GM23338 (cell line): ENCODE data around the gene FAM171A1. TPM values are rescaled to one million over a fixed set of nuclear protein-coding genes. Genes with fewer than 3 reads are reported as not detected.

Experiments used
- ATAC-seq: fragments of 200-7000 bp; cut with Tn5 transposase; 3 replicates; pipeline ENCODE4 v1.9.1; 2020
- DNase-seq: peaks from one replicate; pipeline ENCODE4 v3.0.0-alpha.2; 2015; ENCODE audit warnings: low spot score
- H2AFZ ChIP-seq: fragments of 200-600 bp; sonication (generic); 2 replicates; pipeline ENCODE4 v1.8.0; 2016; ENCODE audit warnings: antibody characterized with exemption, mild to moderate bottlenecking, moderate library complexity
- H3F3A ChIP-seq: fragments of 200-600 bp; sonication (generic); replicated peaks from 2 replicates; pipeline ENCODE4 v1.8.0; 2017; ENCODE audit warnings: antibody characterized with exemption, mixed run types, low read depth
- H3K27ac ChIP-seq: fragments of 200-600 bp; sonication (generic); 2 replicates; pipeline ENCODE4 v1.6.1; 2016; ENCODE audit warnings: low read depth
- H3K27me3 ChIP-seq: fragments of 200-600 bp; sonication (generic); 2 replicates; pipeline ENCODE4 v1.8.0; 2016; ENCODE audit warnings: mild to moderate bottlenecking, mixed run types, moderate library complexity; ENCODE audit not compliant: insufficient read depth
- H3K36me3 ChIP-seq: fragments of 200-600 bp; sonication (generic); 2 replicates; pipeline ENCODE4 v1.8.0; 2016; ENCODE audit warnings: mild to moderate bottlenecking; ENCODE audit not compliant: insufficient read depth
- H3K4me1 ChIP-seq: fragments of 200-600 bp; sonication (generic); 2 replicates; pipeline ENCODE4 v1.8.0; 2016; ENCODE audit warnings: mild to moderate bottlenecking, moderate library complexity; ENCODE audit not compliant: insufficient read depth
- H3K4me2 ChIP-seq: fragments of 200-600 bp; sonication (generic); 2 replicates; pipeline ENCODE4 v1.7.1; 2017; ENCODE audit warnings: mixed run types
- H3K4me3 ChIP-seq: fragments of 200-600 bp; sonication (generic); 2 replicates; pipeline ENCODE4 v1.6.1; 2016; ENCODE audit warnings: mixed run types
- H3K79me2 ChIP-seq: fragments of 200-600 bp; sonication (generic); replicated peaks from 2 replicates; pipeline ENCODE4 v1.8.0; 2017; ENCODE audit warnings: mild to moderate bottlenecking; ENCODE audit not compliant: insufficient read depth
- H3K9me2 ChIP-seq: fragments of 200-600 bp; sonication (generic); 2 replicates; pipeline ENCODE4 v1.8.0; 2017; ENCODE audit not compliant: insufficient read depth
- H4K20me1 ChIP-seq: fragments of 200-600 bp; sonication (generic); replicated peaks from 2 replicates; pipeline ENCODE4 v1.8.0; 2017; ENCODE audit warnings: mild to moderate bottlenecking; ENCODE audit not compliant: insufficient read depth
- H3K27ac Mint-ChIP-seq: 2 replicates; pipeline ENCODE4 v1.8.0; 2020; ENCODE audit warnings: inconsistent platforms, mild to moderate bottlenecking, moderate library complexity, mixed read lengths
- H3K27me3 Mint-ChIP-seq: 3 replicates; pipeline ENCODE4 v1.8.0; 2022; ENCODE audit warnings: low read depth, mild to moderate bottlenecking, moderate library complexity, mixed read lengths, inconsistent platforms; ENCODE audit not compliant: insufficient read depth, poor library complexity
- H3K36me3 Mint-ChIP-seq: 3 replicates; pipeline ENCODE4 v1.8.0; 2021; ENCODE audit warnings: low read depth, mild to moderate bottlenecking, inconsistent platforms, moderate library complexity, mixed read lengths
- H3K4me1 Mint-ChIP-seq: 3 replicates; pipeline ENCODE4 v1.8.0; 2020; ENCODE audit warnings: mild to moderate bottlenecking, inconsistent platforms, mixed read lengths
- H3K4me3 Mint-ChIP-seq: 3 replicates; pipeline ENCODE4 v1.8.0; 2021; ENCODE audit warnings: moderate library complexity, mild to moderate bottlenecking, inconsistent platforms, mixed read lengths
- H3K9me3 Mint-ChIP-seq: 3 replicates; pipeline ENCODE4 v1.8.0; 2020; ENCODE audit warnings: moderate library complexity, mild to moderate bottlenecking, inconsistent platforms, mixed read lengths
- EZH2 ChIP-seq: fragments of 200-600 bp; sonication (generic); IDR thresholded peaks from one replicate; pipeline ENCODE4 v1.8.0; 2017; ENCODE audit warnings: antibody characterized with exemption, mild to moderate bottlenecking, low read depth; ENCODE audit not compliant: unreplicated experiment
- JUNB ChIP-seq: IDR thresholded peaks from one replicate; pipeline ENCODE4 v1.6.1; 2016; ENCODE audit warnings: antibody characterized with exemption; ENCODE audit not compliant: unreplicated experiment
- NANOG ChIP-seq: IDR thresholded peaks from 2 replicates; pipeline ENCODE4 v1.6.1; 2016; ENCODE audit warnings: antibody characterized with exemption, borderline replicate concordance
- POLR2AphosphoS5 ChIP-seq: IDR thresholded peaks from 2 replicates; pipeline ENCODE4 v1.6.1; 2016; ENCODE audit warnings: antibody characterized with exemption, low read depth
- STAT1 ChIP-seq: IDR thresholded peaks from one replicate; pipeline ENCODE4 v1.6.1; 2016; ENCODE audit warnings: antibody characterized with exemption; ENCODE audit not compliant: unreplicated experiment
- ZNF114 ChIP-seq: fragments of 250-450 bp; sonication (Bioruptor Pico); IDR thresholded peaks from 2 replicates; pipeline ENCODE4 v1.5.0; 2020; ENCODE audit warnings: mild to moderate bottlenecking, moderate library complexity
- ZNF331 ChIP-seq: fragments of 250-450 bp; sonication (Bioruptor Pico); IDR thresholded peaks from 2 replicates; pipeline ENCODE4 v1.5.0; 2020; ENCODE audit warnings: low read depth, mild to moderate bottlenecking, moderate library complexity
- polyA plus RNA-seq: library from polyadenylated mRNA; unstranded; fragments of >200 nt; fragmentation: Nextera tagmentation; extraction: Ambion mirVana; gene quantifications from 2 replicates; pipeline ENCODE4 v1.2.1, GENCODE V29; 2016
- total RNA-seq: library from RNA; depleted of rRNA; stranded (reverse); fragments of >200 nt; shearing (Covaris generic); gene quantifications from 2 replicates; pipeline ENCODE4 v1.2.3, GENCODE V29; 2014
- TF ChIP-seq, protein P1 (sequence below): IDR thresholded peaks from 2 replicates; pipeline ENCODE4 v1.6.1; 2016; ENCODE audit warnings: antibody characterized with exemption
- TF ChIP-seq, protein P2 (sequence below): IDR thresholded peaks from one replicate; pipeline ENCODE4 v1.6.1; 2018; ENCODE audit warnings: antibody characterized with exemption; ENCODE audit not compliant: unreplicated experiment
- TF ChIP-seq, protein P3 (sequence below): fragments of 250-450 bp; sonication (Bioruptor Pico); IDR thresholded peaks from 2 replicates; pipeline ENCODE4 v1.5.0; 2020; ENCODE audit warnings: mild to moderate bottlenecking, moderate library complexity

FAM171A1 gene
- total and polyA plus RNA-seq, 2 experiments from 2014 or later: 11.3 to 32.2 TPM

DNA sequence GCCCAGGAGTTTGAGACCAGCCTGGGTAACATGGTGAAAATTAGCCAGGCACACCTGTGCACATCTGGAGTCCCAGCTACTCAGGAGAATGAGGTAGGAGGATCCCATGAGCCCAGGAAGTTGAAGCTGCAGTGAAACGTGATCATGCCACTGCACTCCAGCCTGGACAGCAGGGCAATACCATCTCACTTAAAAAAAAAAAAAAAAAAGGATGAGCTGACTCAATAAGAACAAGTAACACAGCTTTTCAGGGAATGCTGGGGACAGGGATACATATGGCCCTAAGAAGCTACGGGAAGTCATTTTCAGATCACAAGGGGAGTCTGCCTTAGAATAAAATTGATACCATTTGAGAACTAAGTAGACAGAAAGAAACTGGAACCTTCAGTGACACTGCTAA is 41.7 kb downstream of the FAM171A1 start:
- Histone ChIP-seq H3K27ac (no peak overlapping the region), H3K4me3 (no peak overlapping the region), H3K79me2 (0 out of 2 replicates have a peak, but pooled peaks cover 24% of the 10 kb centered on the region), H3K9me2 (no peaks in the 10 kb centered on the region), H2AFZ (no peak overlapping the region), H3K36me3 (no peaks in the 10 kb centered on the region), H3K4me2 (no peak overlapping the region), H3F3A (no peaks in the 10 kb centered on the region), H3K4me1 (peaks cover 8% of the 10 kb centered on the region; the same call in 1 of the 2 replicates), H4K20me1 (peaks cover under 1% of the 10 kb centered on the region), H3K27me3 (no peaks in the 10 kb centered on the region)
- no peak overlapping the region for H3K4me3 Mint-ChIP-seq
- peaks cover 3% of the 10 kb centered on the region for H3K27me3 Mint-ChIP-seq
- H3K4me1 Mint-ChIP-seq: peaks cover 20% of the 10 kb centered on the region
- H3K36me3 Mint-ChIP-seq: no peaks in the 10 kb centered on the region
- ATAC-seq (no peak), DNase-seq (no peak)
- TF ChIP-seq POLR2AphosphoS5 (no peak), JUNB (no peak), STAT1 (no peak), ZNF331 (CRISPR knock-in tag) (no peak), EZH2 (no peak), NANOG (no peak), ZNF114 (no peak)
- TF ChIP-seq, protein P1, sequence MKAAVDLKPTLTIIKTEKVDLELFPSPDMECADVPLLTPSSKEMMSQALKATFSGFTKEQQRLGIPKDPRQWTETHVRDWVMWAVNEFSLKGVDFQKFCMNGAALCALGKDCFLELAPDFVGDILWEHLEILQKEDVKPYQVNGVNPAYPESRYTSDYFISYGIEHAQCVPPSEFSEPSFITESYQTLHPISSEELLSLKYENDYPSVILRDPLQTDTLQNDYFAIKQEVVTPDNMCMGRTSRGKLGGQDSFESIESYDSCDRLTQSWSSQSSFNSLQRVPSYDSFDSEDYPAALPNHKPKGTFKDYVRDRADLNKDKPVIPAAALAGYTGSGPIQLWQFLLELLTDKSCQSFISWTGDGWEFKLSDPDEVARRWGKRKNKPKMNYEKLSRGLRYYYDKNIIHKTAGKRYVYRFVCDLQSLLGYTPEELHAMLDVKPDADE: no peak
- TF ChIP-seq, protein P2, sequence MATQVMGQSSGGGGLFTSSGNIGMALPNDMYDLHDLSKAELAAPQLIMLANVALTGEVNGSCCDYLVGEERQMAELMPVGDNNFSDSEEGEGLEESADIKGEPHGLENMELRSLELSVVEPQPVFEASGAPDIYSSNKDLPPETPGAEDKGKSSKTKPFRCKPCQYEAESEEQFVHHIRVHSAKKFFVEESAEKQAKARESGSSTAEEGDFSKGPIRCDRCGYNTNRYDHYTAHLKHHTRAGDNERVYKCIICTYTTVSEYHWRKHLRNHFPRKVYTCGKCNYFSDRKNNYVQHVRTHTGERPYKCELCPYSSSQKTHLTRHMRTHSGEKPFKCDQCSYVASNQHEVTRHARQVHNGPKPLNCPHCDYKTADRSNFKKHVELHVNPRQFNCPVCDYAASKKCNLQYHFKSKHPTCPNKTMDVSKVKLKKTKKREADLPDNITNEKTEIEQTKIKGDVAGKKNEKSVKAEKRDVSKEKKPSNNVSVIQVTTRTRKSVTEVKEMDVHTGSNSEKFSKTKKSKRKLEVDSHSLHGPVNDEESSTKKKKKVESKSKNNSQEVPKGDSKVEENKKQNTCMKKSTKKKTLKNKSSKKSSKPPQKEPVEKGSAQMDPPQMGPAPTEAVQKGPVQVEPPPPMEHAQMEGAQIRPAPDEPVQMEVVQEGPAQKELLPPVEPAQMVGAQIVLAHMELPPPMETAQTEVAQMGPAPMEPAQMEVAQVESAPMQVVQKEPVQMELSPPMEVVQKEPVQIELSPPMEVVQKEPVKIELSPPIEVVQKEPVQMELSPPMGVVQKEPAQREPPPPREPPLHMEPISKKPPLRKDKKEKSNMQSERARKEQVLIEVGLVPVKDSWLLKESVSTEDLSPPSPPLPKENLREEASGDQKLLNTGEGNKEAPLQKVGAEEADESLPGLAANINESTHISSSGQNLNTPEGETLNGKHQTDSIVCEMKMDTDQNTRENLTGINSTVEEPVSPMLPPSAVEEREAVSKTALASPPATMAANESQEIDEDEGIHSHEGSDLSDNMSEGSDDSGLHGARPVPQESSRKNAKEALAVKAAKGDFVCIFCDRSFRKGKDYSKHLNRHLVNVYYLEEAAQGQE: no peak
- TF ChIP-seq, protein P3, sequence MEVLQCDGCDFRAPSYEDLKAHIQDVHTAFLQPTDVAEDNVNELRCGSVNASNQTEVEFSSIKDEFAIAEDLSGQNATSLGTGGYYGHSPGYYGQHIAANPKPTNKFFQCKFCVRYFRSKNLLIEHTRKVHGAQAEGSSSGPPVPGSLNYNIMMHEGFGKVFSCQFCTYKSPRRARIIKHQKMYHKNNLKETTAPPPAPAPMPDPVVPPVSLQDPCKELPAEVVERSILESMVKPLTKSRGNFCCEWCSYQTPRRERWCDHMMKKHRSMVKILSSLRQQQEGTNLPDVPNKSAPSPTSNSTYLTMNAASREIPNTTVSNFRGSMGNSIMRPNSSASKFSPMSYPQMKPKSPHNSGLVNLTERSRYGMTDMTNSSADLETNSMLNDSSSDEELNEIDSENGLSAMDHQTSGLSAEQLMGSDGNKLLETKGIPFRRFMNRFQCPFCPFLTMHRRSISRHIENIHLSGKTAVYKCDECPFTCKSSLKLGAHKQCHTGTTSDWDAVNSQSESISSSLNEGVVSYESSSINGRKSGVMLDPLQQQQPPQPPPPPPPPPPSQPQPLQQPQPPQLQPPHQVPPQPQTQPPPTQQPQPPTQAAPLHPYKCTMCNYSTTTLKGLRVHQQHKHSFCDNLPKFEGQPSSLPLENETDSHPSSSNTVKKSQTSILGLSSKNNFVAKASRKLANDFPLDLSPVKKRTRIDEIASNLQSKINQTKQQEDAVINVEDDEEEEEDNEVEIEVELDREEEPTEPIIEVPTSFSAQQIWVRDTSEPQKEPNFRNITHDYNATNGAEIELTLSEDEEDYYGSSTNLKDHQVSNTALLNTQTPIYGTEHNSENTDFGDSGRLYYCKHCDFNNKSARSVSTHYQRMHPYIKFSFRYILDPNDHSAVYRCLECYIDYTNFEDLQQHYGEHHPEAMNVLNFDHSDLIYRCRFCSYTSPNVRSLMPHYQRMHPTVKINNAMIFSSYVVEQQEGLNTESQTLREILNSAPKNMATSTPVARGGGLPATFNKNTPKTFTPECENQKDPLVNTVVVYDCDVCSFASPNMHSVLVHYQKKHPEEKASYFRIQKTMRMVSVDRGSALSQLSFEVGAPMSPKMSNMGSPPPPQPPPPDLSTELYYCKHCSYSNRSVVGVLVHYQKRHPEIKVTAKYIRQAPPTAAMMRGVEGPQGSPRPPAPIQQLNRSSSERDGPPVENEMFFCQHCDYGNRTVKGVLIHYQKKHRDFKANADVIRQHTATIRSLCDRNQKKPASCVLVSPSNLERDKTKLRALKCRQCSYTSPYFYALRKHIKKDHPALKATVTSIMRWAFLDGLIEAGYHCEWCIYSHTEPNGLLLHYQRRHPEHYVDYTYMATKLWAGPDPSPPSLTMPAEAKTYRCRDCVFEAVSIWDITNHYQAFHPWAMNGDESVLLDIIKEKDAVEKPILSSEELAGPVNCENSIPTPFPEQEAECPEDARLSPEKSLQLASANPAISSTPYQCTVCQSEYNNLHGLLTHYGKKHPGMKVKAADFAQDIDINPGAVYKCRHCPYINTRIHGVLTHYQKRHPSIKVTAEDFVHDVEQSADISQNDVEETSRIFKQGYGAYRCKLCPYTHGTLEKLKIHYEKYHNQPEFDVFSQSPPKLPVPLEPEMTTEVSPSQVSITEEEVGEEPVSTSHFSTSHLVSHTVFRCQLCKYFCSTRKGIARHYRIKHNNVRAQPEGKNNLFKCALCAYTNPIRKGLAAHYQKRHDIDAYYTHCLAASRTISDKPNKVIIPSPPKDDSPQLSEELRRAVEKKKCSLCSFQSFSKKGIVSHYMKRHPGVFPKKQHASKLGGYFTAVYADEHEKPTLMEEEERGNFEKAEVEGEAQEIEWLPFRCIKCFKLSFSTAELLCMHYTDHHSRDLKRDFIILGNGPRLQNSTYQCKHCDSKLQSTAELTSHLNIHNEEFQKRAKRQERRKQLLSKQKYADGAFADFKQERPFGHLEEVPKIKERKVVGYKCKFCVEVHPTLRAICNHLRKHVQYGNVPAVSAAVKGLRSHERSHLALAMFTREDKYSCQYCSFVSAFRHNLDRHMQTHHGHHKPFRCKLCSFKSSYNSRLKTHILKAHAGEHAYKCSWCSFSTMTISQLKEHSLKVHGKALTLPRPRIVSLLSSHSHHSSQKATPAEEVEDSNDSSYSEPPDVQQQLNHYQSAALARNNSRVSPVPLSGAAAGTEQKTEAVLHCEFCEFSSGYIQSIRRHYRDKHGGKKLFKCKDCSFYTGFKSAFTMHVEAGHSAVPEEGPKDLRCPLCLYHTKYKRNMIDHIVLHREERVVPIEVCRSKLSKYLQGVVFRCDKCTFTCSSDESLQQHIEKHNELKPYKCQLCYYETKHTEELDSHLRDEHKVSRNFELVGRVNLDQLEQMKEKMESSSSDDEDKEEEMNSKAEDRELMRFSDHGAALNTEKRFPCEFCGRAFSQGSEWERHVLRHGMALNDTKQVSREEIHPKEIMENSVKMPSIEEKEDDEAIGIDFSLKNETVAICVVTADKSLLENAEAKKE (CRISPR knock-in tag): no peak
- H3K9me3 Mint-ChIP-seq: no peaks in the 10 kb centered on the region
- no peak overlapping the region for H3K27ac Mint-ChIP-seq
